SJSA1 (cell line): ENCODE results near the gene MTA1. TPM values are rescaled to one million over a fixed set of nuclear protein-coding genes. Genes with fewer than 3 reads are reported as not detected.
A peak's percentile ranks its signal among the peaks of the same experiment; 100 is the strongest.

ENCODE experiments used
- DNase-seq, 2 experiments: peaks; one replicate each; pipeline ENCODE4 v3.0.0-alpha.2; 2015 to 2020; ENCODE audit warnings: low spot score in 2 of 2, low read depth in 1 of 2
- H3K27ac ChIP-seq: fragments of 250-450 bp; sonication (Bioruptor Pico); 2 replicates; pipeline ENCODE4 v1.5.1; 2020; ENCODE audit warnings: mild to moderate bottlenecking, moderate library complexity
- H3K27me3 ChIP-seq: fragments of 250-450 bp; sonication (Bioruptor Pico); replicated peaks from 2 replicates; pipeline ENCODE4 v1.5.1; 2020; ENCODE audit warnings: mild to moderate bottlenecking, moderate library complexity
- H3K36me3 ChIP-seq: fragments of 250-450 bp; sonication (Bioruptor Pico); 2 replicates; pipeline ENCODE4 v1.5.1; 2020; ENCODE audit warnings: mild to moderate bottlenecking
- H3K4me1 ChIP-seq: fragments of 250-450 bp; sonication (Bioruptor Pico); replicated peaks from 2 replicates; pipeline ENCODE4 v1.6.1; 2021; ENCODE audit warnings: mild to moderate bottlenecking
- H3K4me3 ChIP-seq: fragments of 250-450 bp; sonication (Bioruptor Pico); 2 replicates; pipeline ENCODE4 v1.5.1; 2020; ENCODE audit warnings: mild to moderate bottlenecking
- H3K9me3 ChIP-seq: fragments of 250-450 bp; sonication (Bioruptor Pico); replicated peaks from 2 replicates; pipeline ENCODE4 v1.5.1; 2020; ENCODE audit warnings: mild to moderate bottlenecking
- total RNA-seq: library from RNA; depleted of rRNA; stranded (reverse); fragments of >200 nt; shearing (Covaris generic); gene quantifications from 2 replicates; pipeline ENCODE4 v1.2.3, GENCODE V29; 2014

The MTA1 gene
- total RNA-seq, 1 experiment from 2014 or later: 29.0 TPM

- H3K27ac ChIP-seq: no peak overlapping the region
- no peaks in the 10 kb centered on the region for H3K9me3 ChIP-seq
- no peak for DNase-seq
- peaks cover 16% of the 10 kb centered on the region; the same call in 1 of the 2 replicates for H3K36me3 ChIP-seq
- H3K4me1 ChIP-seq: peaks cover 25% of the 10 kb centered on the region
- H3K27me3 ChIP-seq: no peaks in the 10 kb centered on the region
- H3K4me3 ChIP-seq: peak overlapping the region; percentile 57
These were observed 1.1 kb upstream of the MTA1 start for GRCh38 chr14:105418269-105419194.

GRCh38 chr14:105420101-105420973 is 710 bp downstream of the MTA1 start:
- Histone ChIP-seq H3K4me3 (peak overlapping the region; percentile 57), H3K27me3 (no peaks in the 10 kb centered on the region), H3K4me1 (peaks cover 23% of the 10 kb centered on the region), H3K27ac (no peak overlapping the region), H3K9me3 (no peaks in the 10 kb centered on the region), H3K36me3 (peaks cover 19% of the 10 kb centered on the region; the same call in 1 of the 2 replicates)
- no peak for DNase-seq

- Histone ChIP-seq H3K4me1 (peaks cover 22% of the 10 kb centered on the region), H3K36me3 (peaks cover 19% of the 10 kb centered on the region; the same call in 1 of the 2 replicates), H3K9me3 (no peaks in the 10 kb centered on the region), H3K27me3 (no peaks in the 10 kb centered on the region), H3K4me3 (peak overlapping the region; percentile 57), H3K27ac (no peak overlapping the region)
- DNase-seq: no peak
These were observed 1.5 kb downstream of the MTA1 start for GRCh38 chr14:105420974-105421674.

- no peak for DNase-seq
- Histone ChIP-seq H3K27ac (no peak overlapping the region), H3K4me1 (peaks cover 22% of the 10 kb centered on the region), H3K4me3 (no peak overlapping the region), H3K27me3 (no peaks in the 10 kb centered on the region), H3K9me3 (no peaks in the 10 kb centered on the region), H3K36me3 (peaks cover 24% of the 10 kb centered on the region)
These were observed 2.3 kb downstream of the MTA1 start for GRCh38 chr14:105421723-105422615.

- H3K4me1 ChIP-seq: peaks cover 22% of the 10 kb centered on the region
- no peak overlapping the region for H3K27ac ChIP-seq
- H3K27me3 ChIP-seq: no peaks in the 10 kb centered on the region
These were observed 3.3 kb downstream of the MTA1 start for GRCh38 chr14:105422695-105423487.

GRCh38 chr14:105423488-105424195 is 4.0 kb downstream of the MTA1 start:
- Histone ChIP-seq H3K27ac (no peak overlapping the region), H3K27me3 (no peaks in the 10 kb centered on the region), H3K4me1 (peaks cover 22% of the 10 kb centered on the region), H3K36me3 (peaks cover 25% of the 10 kb centered on the region), H3K9me3 (no peaks in the 10 kb centered on the region), H3K4me3 (no peak overlapping the region)
- no peak for DNase-seq

More at GRCh38 chr14:105422695-105423487, 3.3 kb downstream of the MTA1 start:
- H3K36me3 ChIP-seq: peaks cover 25% of the 10 kb centered on the region
- DNase-seq: no peak
- H3K9me3 ChIP-seq: no peaks in the 10 kb centered on the region
- no peak overlapping the region for H3K4me3 ChIP-seq

- Histone ChIP-seq H3K27me3 (no peaks in the 10 kb centered on the region), H3K36me3 (peaks cover 25% of the 10 kb centered on the region), H3K4me1 (peaks cover 14% of the 10 kb centered on the region), H3K9me3 (no peaks in the 10 kb centered on the region), H3K4me3 (no peak overlapping the region), H3K27ac (no peak overlapping the region)
- DNase-seq: no peak
These were observed 5.2 kb downstream of the MTA1 start for GRCh38 chr14:105424861-105425260.

- H3K9me3 ChIP-seq: no peaks in the 10 kb centered on the region
- peaks cover 19% of the 10 kb centered on the region for H3K36me3 ChIP-seq
- H3K27ac ChIP-seq: no peak overlapping the region
- DNase-seq: no peak
- H3K27me3 ChIP-seq: no peaks in the 10 kb centered on the region
- no peak overlapping the region for H3K4me3 ChIP-seq
- peaks cover 19% of the 10 kb centered on the region for H3K4me1 ChIP-seq
These were observed 6.2 kb downstream of the MTA1 start for GRCh38 chr14:105425823-105426247.

GRCh38 chr14:105426416-105427130 is 6.9 kb downstream of the MTA1 start:
- H3K36me3 ChIP-seq: peaks cover 14% of the 10 kb centered on the region
- no peaks in the 10 kb centered on the region for H3K9me3 ChIP-seq
- no peaks in the 10 kb centered on the region for H3K27me3 ChIP-seq
- no peak overlapping the region for H3K27ac ChIP-seq
- DNase-seq: no peak
- H3K4me3 ChIP-seq: no peak overlapping the region
- peaks cover 15% of the 10 kb centered on the region for H3K4me1 ChIP-seq

- peaks cover 10% of the 10 kb centered on the region for H3K36me3 ChIP-seq
- H3K4me1 ChIP-seq: peaks cover 14% of the 10 kb centered on the region
- no peaks in the 10 kb centered on the region for H3K27me3 ChIP-seq
- no peaks in the 10 kb centered on the region for H3K9me3 ChIP-seq
- no peak overlapping the region for H3K4me3 ChIP-seq
- no peak overlapping the region for H3K27ac ChIP-seq
- DNase-seq: no peak
These were observed 7.8 kb downstream of the MTA1 start for GRCh38 chr14:105427412-105427811.

- peaks cover 12% of the 10 kb centered on the region for H3K36me3 ChIP-seq
- H3K4me3 ChIP-seq: no peak overlapping the region
- H3K4me1 ChIP-seq: peaks cover 14% of the 10 kb centered on the region
- no peaks in the 10 kb centered on the region for H3K9me3 ChIP-seq
- H3K27ac ChIP-seq: no peak overlapping the region
- DNase-seq: no peak
- H3K27me3 ChIP-seq: no peaks in the 10 kb centered on the region
These were observed 8.4 kb downstream of the MTA1 start for GRCh38 chr14:105427936-105428485.
